Activated naive CD8-positive, alpha-beta T cell treated with anti-CD3 and anti-CD28 coated beads, Interleukin-2, amount 50 U/mL, for 24 hours (primary cell): ENCODE data around the gene MRPS10.
"Not testable (repeated sequence)": the region's sequence is repeated elsewhere in the genome, so short reads cannot be mapped to it uniquely, and the experiment has no call there.

Experiments used
- ATAC-seq: fragments of 150-1000 bp; cut with Tn5 transposase; one replicate; pipeline ENCODE4 v1.10.0; 2021
- DNase-seq: peaks from one replicate; pipeline ENCODE4 v3.0.0; 2021
- H3K27ac Mint-ChIP-seq: one replicate; pipeline ENCODE4 v1.8.0; 2021; ENCODE audit warnings: mild to moderate bottlenecking, mixed read lengths
- H3K27me3 Mint-ChIP-seq: one replicate; pipeline ENCODE4 v1.8.0; 2021; ENCODE audit warnings: mixed read lengths
- H3K36me3 Mint-ChIP-seq: one replicate; pipeline ENCODE4 v1.8.0; 2021; ENCODE audit warnings: low read depth, mixed read lengths
- H3K4me1 Mint-ChIP-seq: one replicate; pipeline ENCODE4 v1.8.0; 2021; ENCODE audit warnings: mixed read lengths
- H3K4me3 Mint-ChIP-seq: one replicate; pipeline ENCODE4 v1.8.0; 2021; ENCODE audit warnings: mild to moderate bottlenecking, moderate library complexity, mixed read lengths
- H3K9me3 Mint-ChIP-seq: one replicate; pipeline ENCODE4 v1.8.0; 2021; ENCODE audit warnings: mixed read lengths

The MRPS10 gene

GRCh38 chr6:42227173-42227850 is 9.7 kb upstream of the MRPS10 start:
- H3K27ac Mint-ChIP-seq, result no peak overlapping the region
- H3K4me3 Mint-ChIP-seq, result no peak overlapping the region
- no peaks in the 10 kb centered on the region for H3K27me3 Mint-ChIP-seq
- DNase-seq (no peak), ATAC-seq (no peak)
- H3K36me3 Mint-ChIP-seq, result no peaks in the 10 kb centered on the region
- H3K4me1 Mint-ChIP-seq, result peaks cover 17% of the 10 kb centered on the region
- H3K9me3 Mint-ChIP-seq, result no peaks in the 10 kb centered on the region

- DNase-seq (no peak), ATAC-seq (no peak)
- Mint-ChIP-seq H3K9me3 (no peaks in the 10 kb centered on the region), H3K4me1 (peaks cover 18% of the 10 kb centered on the region), H3K4me3 (no peak overlapping the region), H3K36me3 (no peaks in the 10 kb centered on the region), H3K27ac (no peak overlapping the region), H3K27me3 (no peaks in the 10 kb centered on the region)
These were observed 9.0 kb upstream of the MRPS10 start for GRCh38 chr6:42226645-42227143.

- Mint-ChIP-seq H3K27me3 (no peaks in the 10 kb centered on the region), H3K4me1 (peaks cover 21% of the 10 kb centered on the region), H3K36me3 (no peaks in the 10 kb centered on the region), H3K27ac (no peak overlapping the region), H3K9me3 (no peaks in the 10 kb centered on the region), H3K4me3 (no peak overlapping the region)
- ATAC-seq (no peak), DNase-seq (no peak)
These were observed 8.5 kb upstream of the MRPS10 start for GRCh38 chr6:42226161-42226611.

GRCh38 chr6:42225419-42225818 is 7.8 kb upstream of the MRPS10 start:
- H3K4me1 Mint-ChIP-seq, result peaks cover 25% of the 10 kb centered on the region
- no peaks in the 10 kb centered on the region for H3K36me3 Mint-ChIP-seq
- no peaks in the 10 kb centered on the region for H3K9me3 Mint-ChIP-seq
- ATAC-seq (no peak), DNase-seq (no peak)
- no peaks in the 10 kb centered on the region for H3K27me3 Mint-ChIP-seq
- no peak overlapping the region for H3K4me3 Mint-ChIP-seq
- H3K27ac Mint-ChIP-seq, result no peak overlapping the region

GRCh38 chr6:42225029-42225339 is 7.3 kb upstream of the MRPS10 start:
- Mint-ChIP-seq H3K27ac (peak overlapping the region; percentile 68), H3K36me3 (no peaks in the 10 kb centered on the region), H3K9me3 (no peaks in the 10 kb centered on the region), H3K27me3 (no peaks in the 10 kb centered on the region), H3K4me3 (no peak overlapping the region), H3K4me1 (peaks cover 25% of the 10 kb centered on the region)
- no peak for DNase-seq
- no peak for ATAC-seq

DNA sequence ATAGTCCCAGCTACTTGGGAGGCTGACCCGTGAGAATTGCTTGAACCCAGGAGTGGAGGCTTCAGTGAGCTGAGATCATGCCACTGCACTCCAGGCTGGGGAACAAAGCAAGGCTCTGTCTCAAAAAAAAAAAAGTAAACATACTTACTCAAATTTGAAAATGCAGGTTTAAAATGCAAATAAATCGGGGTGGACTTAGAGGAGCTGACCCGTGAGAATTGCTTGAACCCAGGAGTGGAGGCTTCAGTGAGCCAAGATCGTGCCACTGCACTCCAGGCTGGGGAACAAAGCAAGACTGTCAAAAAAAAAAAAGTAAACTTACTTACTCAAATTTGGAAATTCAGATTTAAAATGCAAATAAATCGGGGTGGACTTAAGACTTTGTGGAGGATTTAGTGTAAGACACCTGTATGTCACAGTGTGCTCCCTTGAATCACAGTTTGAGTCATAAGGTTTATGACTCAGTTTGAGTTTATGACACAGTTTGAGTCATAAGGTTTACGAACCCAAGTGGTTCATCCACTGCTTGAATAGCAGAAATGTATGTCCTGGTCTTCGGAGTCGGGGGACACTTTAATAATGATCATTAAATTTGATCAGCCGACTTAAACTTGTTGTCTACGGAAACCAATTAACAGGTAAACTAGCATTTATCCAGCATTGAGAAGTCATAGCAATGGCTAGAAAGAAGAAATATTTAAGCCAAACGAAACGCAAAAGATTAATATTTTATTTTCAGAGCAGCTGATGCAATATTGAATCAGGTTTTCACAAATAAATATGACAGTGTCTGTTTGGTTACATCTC is 6.8 kb upstream of the MRPS10 start:
- H3K27ac Mint-ChIP-seq, result peak overlapping the region; percentile 68
- H3K36me3 Mint-ChIP-seq, result no peaks in the 10 kb centered on the region

GRCh38 chr6:42222448-42222847 is 4.8 kb upstream of the MRPS10 start:
- DNase-seq, result no peak
- no peak overlapping the region for H3K27ac Mint-ChIP-seq
- H3K4me1 Mint-ChIP-seq, result peaks cover 33% of the 10 kb centered on the region
- no peaks in the 10 kb centered on the region for H3K27me3 Mint-ChIP-seq
- no peak overlapping the region for H3K4me3 Mint-ChIP-seq
- H3K9me3 Mint-ChIP-seq, result no peaks in the 10 kb centered on the region
- peaks cover 3% of the 10 kb centered on the region for H3K36me3 Mint-ChIP-seq
- ATAC-seq, result no peak

More for the DNA sequence above, 6.8 kb upstream of the MRPS10 start:
- ATAC-seq, result peak; percentile 100
- DNase-seq, result no peak
- H3K4me1 Mint-ChIP-seq, result peaks cover 25% of the 10 kb centered on the region
- H3K27me3 Mint-ChIP-seq, result no peaks in the 10 kb centered on the region
- peak overlapping the region; percentile 32 for H3K4me3 Mint-ChIP-seq
- no peaks in the 10 kb centered on the region for H3K9me3 Mint-ChIP-seq

GRCh38 chr6:42221546-42221945 is 3.9 kb upstream of the MRPS10 start:
- ATAC-seq (no peak), DNase-seq (no peak)
- no peak overlapping the region for H3K27ac Mint-ChIP-seq
- no peaks in the 10 kb centered on the region for H3K27me3 Mint-ChIP-seq
- H3K4me3 Mint-ChIP-seq, result no peak overlapping the region
- peaks cover 38% of the 10 kb centered on the region for H3K4me1 Mint-ChIP-seq
- H3K9me3 Mint-ChIP-seq, result no peaks in the 10 kb centered on the region
- peaks cover 7% of the 10 kb centered on the region for H3K36me3 Mint-ChIP-seq

GRCh38 chr6:42220807-42221206 is 3.1 kb upstream of the MRPS10 start:
- Mint-ChIP-seq H3K4me3 (no peak overlapping the region), H3K4me1 (peaks cover 45% of the 10 kb centered on the region), H3K36me3 (peaks cover 7% of the 10 kb centered on the region)

DNA sequence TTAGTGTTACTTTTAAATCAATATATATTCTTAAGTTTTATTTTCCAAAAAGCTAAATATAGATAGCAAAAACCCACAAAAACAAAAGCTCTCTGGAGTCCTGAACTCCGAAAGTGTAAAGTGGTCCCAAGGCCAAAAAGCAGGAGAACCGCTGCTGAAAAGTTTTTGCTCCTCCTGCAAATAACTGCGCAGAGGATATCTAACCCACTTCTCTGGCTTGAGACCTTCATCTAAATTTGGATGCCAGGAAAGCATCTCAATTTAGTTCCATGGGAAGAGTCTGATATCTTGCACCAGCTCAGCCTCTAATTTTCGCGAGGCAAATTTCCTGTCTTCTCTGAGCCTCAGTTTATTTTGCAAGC is 523 bp downstream of the MRPS10 start:
- no peak for ATAC-seq
- no peak for DNase-seq
- no peaks in the 10 kb centered on the region for H3K27me3 Mint-ChIP-seq
- H3K4me3 Mint-ChIP-seq, result peak overlapping the region; percentile 99
- peaks cover 42% of the 10 kb centered on the region for H3K4me1 Mint-ChIP-seq
- H3K27ac Mint-ChIP-seq, result peak overlapping the region; percentile 99
- no peaks in the 10 kb centered on the region for H3K9me3 Mint-ChIP-seq
- H3K36me3 Mint-ChIP-seq, result peaks cover 21% of the 10 kb centered on the region

More at GRCh38 chr6:42220807-42221206, 3.1 kb upstream of the MRPS10 start:
- no peak for DNase-seq
- Mint-ChIP-seq H3K27me3 (no peaks in the 10 kb centered on the region), H3K27ac (no peak overlapping the region), H3K9me3 (no peaks in the 10 kb centered on the region)
- ATAC-seq, result no peak

- H3K36me3 Mint-ChIP-seq, result peaks cover 22% of the 10 kb centered on the region
- peaks cover 40% of the 10 kb centered on the region for H3K4me1 Mint-ChIP-seq
- H3K27me3 Mint-ChIP-seq, H3K9me3 Mint-ChIP-seq, DNase-seq, ATAC-seq: not testable (repeated sequence)
- peak overlapping the region; percentile 99 for H3K4me3 Mint-ChIP-seq
- H3K27ac Mint-ChIP-seq, result peak overlapping the region; percentile 73
These were observed 1.2 kb downstream of the MRPS10 start for GRCh38 chr6:42216495-42216894.

DNA sequence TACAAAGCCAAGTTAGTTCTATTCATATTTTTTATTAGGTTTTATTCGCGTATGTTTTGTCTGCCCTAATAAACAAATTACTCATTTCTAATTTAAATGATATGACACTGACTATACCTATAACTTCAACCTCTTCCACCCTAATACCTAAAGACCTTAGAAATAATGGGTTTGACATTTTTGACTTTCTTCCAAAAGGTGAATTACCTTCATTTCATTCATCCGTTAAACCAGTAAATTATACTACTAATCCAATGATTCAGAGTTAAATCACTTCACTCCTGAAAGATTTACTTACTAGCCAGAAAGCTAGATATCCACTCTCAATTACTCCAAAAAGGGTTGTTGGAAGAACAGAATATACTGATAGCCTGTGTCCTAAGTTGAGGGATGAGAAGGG is 5.2 kb downstream of the MRPS10 start:
- ATAC-seq (no peak), DNase-seq (no peak)
- Mint-ChIP-seq H3K9me3 (no peaks in the 10 kb centered on the region), H3K4me3 (no peak overlapping the region), H3K4me1 (peaks cover 34% of the 10 kb centered on the region), H3K27me3 (no peaks in the 10 kb centered on the region), H3K27ac (no peak overlapping the region), H3K36me3 (peaks cover 50% of the 10 kb centered on the region)

- ATAC-seq (no peak), DNase-seq (no peak)
- Mint-ChIP-seq H3K9me3 (no peaks in the 10 kb centered on the region), H3K36me3 (peaks cover 48% of the 10 kb centered on the region), H3K27me3 (no peaks in the 10 kb centered on the region), H3K27ac (no peak overlapping the region), H3K4me3 (no peak overlapping the region), H3K4me1 (peaks cover 31% of the 10 kb centered on the region)
These were observed 5.9 kb downstream of the MRPS10 start for GRCh38 chr6:42211726-42212125.

GRCh38 chr6:42210551-42210950 is 7.1 kb downstream of the MRPS10 start:
- DNase-seq, result no peak
- Mint-ChIP-seq H3K36me3 (peaks cover 46% of the 10 kb centered on the region), H3K4me1 (peaks cover 20% of the 10 kb centered on the region), H3K27ac (no peak overlapping the region), H3K27me3 (no peaks in the 10 kb centered on the region), H3K4me3 (no peak overlapping the region), H3K9me3 (no peaks in the 10 kb centered on the region)
- no peak for ATAC-seq

DNA sequence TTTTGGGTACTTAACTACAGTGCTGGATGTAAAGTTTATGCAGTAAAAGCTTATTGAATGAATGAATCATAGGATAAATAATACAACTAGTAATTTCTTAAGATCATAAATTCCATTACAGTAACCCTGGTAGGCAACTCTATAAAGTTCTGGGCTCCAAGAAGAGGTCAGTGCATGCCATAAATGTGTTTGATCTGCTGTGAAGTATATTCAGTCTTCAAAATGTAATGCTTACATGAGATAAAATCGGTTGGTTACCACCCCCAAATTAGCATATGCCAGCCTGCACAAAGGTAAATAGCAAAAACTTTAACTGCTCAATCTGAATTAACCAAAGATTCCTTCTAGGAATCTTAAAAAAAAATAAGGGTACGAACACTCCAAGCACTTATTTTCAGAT is 10.1 kb downstream of the MRPS10 start:
- H3K27ac Mint-ChIP-seq, ATAC-seq, H3K4me1 Mint-ChIP-seq, H3K4me3 Mint-ChIP-seq, DNase-seq, H3K27me3 Mint-ChIP-seq, H3K9me3 Mint-ChIP-seq: not testable (repeated sequence)
- H3K36me3 Mint-ChIP-seq, result peaks cover 37% of the 10 kb centered on the region
